HG02642 (cell line): ENCODE measurements around the gene TNFAIP8L1.

Experiments
- ATAC-seq: cut with Tn5 transposase; IDR thresholded peaks from one replicate; pipeline ENCODE4 v1.9.1; 2021; ENCODE audit warnings: mild to moderate bottlenecking; ENCODE audit not compliant: unreplicated experiment, poor library complexity

Gene TNFAIP8L1

GRCh38 chr19:4606921-4607678, 32.2 kb upstream of the TNFAIP8L1 start:
- no peak for ATAC-seq

- no peak for ATAC-seq
Observed at GRCh38 chr19:4609878-4610511, 29.3 kb upstream of the TNFAIP8L1 start.

- no peak for ATAC-seq
Observed at GRCh38 chr19:4613254-4613751, 26.0 kb upstream of the TNFAIP8L1 start.

- ATAC-seq: no peak
Observed at GRCh38 chr19:4618019-4618418, 21.3 kb upstream of the TNFAIP8L1 start.

GRCh38 chr19:4619668-4620294, 19.5 kb upstream of the TNFAIP8L1 start:
- no peak for ATAC-seq

GRCh38 chr19:4620675-4621074, 18.6 kb upstream of the TNFAIP8L1 start:
- ATAC-seq: no peak

- ATAC-seq: no peak
Observed at GRCh38 chr19:4622695-4623421, 16.5 kb upstream of the TNFAIP8L1 start.

- no peak for ATAC-seq
Observed at GRCh38 chr19:4624301-4624700, 15.0 kb upstream of the TNFAIP8L1 start.

GRCh38 chr19:4624733-4625362, 14.5 kb upstream of the TNFAIP8L1 start:
- ATAC-seq: no peak

GRCh38 chr19:4633140-4633967, 6.0 kb upstream of the TNFAIP8L1 start:
- no peak for ATAC-seq

GRCh38 chr19:4635754-4636116, 3.6 kb upstream of the TNFAIP8L1 start:
- ATAC-seq: no peak

GRCh38 chr19:4636151-4636717, 3.1 kb upstream of the TNFAIP8L1 start:
- ATAC-seq: no peak

GRCh38 chr19:4636761-4637160, 2.6 kb upstream of the TNFAIP8L1 start:
- ATAC-seq: no peak

GRCh38 chr19:4638317-4638716, 999 bp upstream of the TNFAIP8L1 start:
- ATAC-seq: no peak

- peak; percentile 9 for ATAC-seq
Observed at GRCh38 chr19:4639531-4640246, 373 bp downstream of the TNFAIP8L1 start.

- no peak for ATAC-seq
Observed at GRCh38 chr19:4640247-4641000, 1.1 kb downstream of the TNFAIP8L1 start.

- ATAC-seq: no peak
Observed at GRCh38 chr19:4641132-4641531, 1.8 kb downstream of the TNFAIP8L1 start.

- ATAC-seq: no peak
Observed at GRCh38 chr19:4642625-4643024, 3.3 kb downstream of the TNFAIP8L1 start.
